Lower lobe of right lung (tissue), 2 donors: Measurements from ENCODE around the gene NR2C2. TPM values are rescaled to one million over a fixed set of nuclear protein-coding genes. Genes with fewer than 3 reads are reported as not detected.

Experiments used
- ATAC-seq, 2 donors: fragments of 200-7000 bp; cut with Tn5 transposase; one replicate each; pipeline ENCODE4 v1.9.1; 2020 to 2022; ENCODE audit warnings: mild to moderate bottlenecking in 2 of 2, moderate library complexity in 2 of 2
- DNase-seq: peaks from one replicate; pipeline ENCODE4 v3.0.0-alpha.2; 2020
- H3K27ac ChIP-seq: fragments of 200-600 bp; one replicate; pipeline ENCODE4 v1.8.0; 2022
- H3K27me3 ChIP-seq: fragments of 200-600 bp; one replicate; pipeline ENCODE4 v1.8.0; 2022; ENCODE audit warnings: low read depth
- H3K36me3 ChIP-seq: fragments of 200-600 bp; one replicate; pipeline ENCODE4 v1.8.0; 2022; ENCODE audit warnings: mild to moderate bottlenecking
- H3K4me1 ChIP-seq: fragments of 200-600 bp; one replicate; pipeline ENCODE4 v1.8.0; 2022
- H3K4me3 ChIP-seq: fragments of 200-600 bp; one replicate; pipeline ENCODE4 v1.8.0; 2022; ENCODE audit warnings: mild to moderate bottlenecking
- H3K9me3 ChIP-seq: fragments of 200-600 bp; one replicate; pipeline ENCODE4 v1.8.0; 2022
- CTCF ChIP-seq: fragments of 200-600 bp; IDR thresholded peaks from one replicate; pipeline ENCODE4 v1.8.0; 2022; ENCODE audit warnings: antibody characterized with exemption, mild to moderate bottlenecking
- intact Hi-C: fragments of 100-400 bp; cut with DNase I; formaldehyde crosslinking; loops from one replicate; pipeline ENCODE4 v1.11.0; 2022
- total RNA-seq: library from RNA; stranded (reverse); fragmentation: NEBNext Ultra II Directional; extraction: Animal tissue kit (Norgen Biotek cat#: 25700); gene quantifications from one replicate; pipeline ENCODE4 v1.2.1, GENCODE V29; 2021
- donor health status: DM: no; HTN: yes; CAD: no; lungs with severe emphysema.

Gene NR2C2
- total RNA-seq, 1 donor from 2014 or later: 56.7 TPM

- intact Hi-C loops: loop anchor here (10.0 kb wide), 1 partner anchor 126 kb away; no protein-coding TSS in a partner anchor
- ATAC-seq: no peak
Observed at GRCh38 chr3:14920536-14920935, 26.8 kb upstream of the NR2C2 start.

GRCh38 chr3:14921034-14921616, 26.3 kb upstream of the NR2C2 start:
- H3K9me3 ChIP-seq: no peaks in the 10 kb centered on the region
- no peak overlapping the region for H3K27ac ChIP-seq
- no peak overlapping the region for H3K4me3 ChIP-seq
- DNase-seq (peak; percentile 89), ATAC-seq (peak; percentile 94 to 95)
- peak; percentile 97 for TF ChIP-seq CTCF
- H3K36me3 ChIP-seq: peaks cover 60% of the 10 kb centered on the region
- no peaks in the 10 kb centered on the region for H3K27me3 ChIP-seq
- H3K4me1 ChIP-seq: peaks cover 10% of the 10 kb centered on the region
- intact Hi-C loops: loop anchor here (10.0 kb wide), 1 partner anchor 126 kb away; no protein-coding TSS in a partner anchor

More at GRCh38 chr3:14920536-14920935, 26.8 kb upstream of the NR2C2 start:
- Histone ChIP-seq H3K27ac (no peak overlapping the region), H3K9me3 (no peaks in the 10 kb centered on the region), H3K4me1 (peaks cover 10% of the 10 kb centered on the region), H3K27me3 (no peaks in the 10 kb centered on the region), H3K4me3 (no peak overlapping the region), H3K36me3 (peaks cover 56% of the 10 kb centered on the region)
- DNase-seq: no peak
- TF ChIP-seq CTCF: no peak

- Histone ChIP-seq H3K4me1 (peaks cover 10% of the 10 kb centered on the region), H3K27ac (no peak overlapping the region), H3K4me3 (no peak overlapping the region), H3K36me3 (peaks cover 60% of the 10 kb centered on the region), H3K27me3 (no peaks in the 10 kb centered on the region), H3K9me3 (no peaks in the 10 kb centered on the region)
- intact Hi-C loops: loop anchor here (10.0 kb wide), 1 partner anchor 127 kb away; no protein-coding TSS in a partner anchor
- DNase-seq: no peak
- TF ChIP-seq CTCF: no peak
- no peak for ATAC-seq
Observed at GRCh38 chr3:14921811-14922705, 25.3 kb upstream of the NR2C2 start.

- Histone ChIP-seq H3K9me3 (no peaks in the 10 kb centered on the region), H3K4me1 (peaks cover 10% of the 10 kb centered on the region), H3K4me3 (no peak overlapping the region), H3K36me3 (peaks cover 65% of the 10 kb centered on the region), H3K27ac (no peak overlapping the region), H3K27me3 (no peaks in the 10 kb centered on the region)
- TF ChIP-seq CTCF: no peak
- DNase-seq (no peak), ATAC-seq (no peak)
- intact Hi-C loops: loop anchor here (10.0 kb wide), 1 partner anchor 128 kb away; no protein-coding TSS in a partner anchor
Observed at GRCh38 chr3:14922863-14923262, 24.5 kb upstream of the NR2C2 start.

- ATAC-seq (no peak), DNase-seq (no peak)
- Histone ChIP-seq H3K4me1 (peaks cover 10% of the 10 kb centered on the region), H3K27me3 (no peaks in the 10 kb centered on the region), H3K4me3 (no peak overlapping the region), H3K27ac (no peak overlapping the region), H3K9me3 (no peaks in the 10 kb centered on the region), H3K36me3 (peaks cover 65% of the 10 kb centered on the region)
- no peak for TF ChIP-seq CTCF
- intact Hi-C loops: loop anchor here (10.0 kb wide), 1 partner anchor 129 kb away; no protein-coding TSS in a partner anchor
Observed at GRCh38 chr3:14923476-14923875, 23.9 kb upstream of the NR2C2 start.
